LoVo (cell line): ENCODE data around the gene OCSTAMP.

Source experiments
- DNase-seq: peaks from one replicate; pipeline ENCODE4 v3.0.0-alpha.2; 2016; ENCODE audit warnings: low spot score

Gene OCSTAMP

GRCh38 chr20:46519471-46520068, 30.9 kb downstream of the OCSTAMP start:
- no peak for DNase-seq

GRCh38 chr20:46512943-46513844, 37.3 kb downstream of the OCSTAMP start, which contains the start of gene ZNF334:
ZNF334 (minus strand) TSS chr20:46513559; CDS start chr20:46512102, 1,457 bp downstream.
- no peak for DNase-seq

- no peak for DNase-seq
Observed at GRCh38 chr20:46509523-46509922, 40.9 kb downstream of the OCSTAMP start.

- DNase-seq, result no peak
Observed at GRCh38 chr20:46507760-46508407, 42.6 kb downstream of the OCSTAMP start.

GRCh38 chr20:46505506-46505905, 44.9 kb downstream of the OCSTAMP start:
- DNase-seq, result no peak

GRCh38 chr20:46501961-46502360, 48.5 kb downstream of the OCSTAMP start:
- DNase-seq, result no peak

GRCh38 chr20:46501337-46501942, 49.0 kb downstream of the OCSTAMP start:
- no peak for DNase-seq

- no peak for DNase-seq
Observed at GRCh38 chr20:46494077-46494476, 56.4 kb downstream of the OCSTAMP start.

GRCh38 chr20:46491354-46491753, 59.1 kb downstream of the OCSTAMP start:
- no peak for DNase-seq
